H9 (cell line): ENCODE measurements around the gene TMEM181. TPM values are rescaled to one million over a fixed set of nuclear protein-coding genes. Genes with fewer than 3 reads are reported as not detected.

Source experiments
- DNase-seq: peaks from one replicate; pipeline ENCODE4 v3.0.0-alpha.2; 2017
- H2AFZ ChIP-seq: one replicate; pipeline ENCODE4 v1.6.1; 2013; ENCODE audit warnings: mild to moderate bottlenecking, low read length, control low read depth, moderate library complexity
- H2AK5ac ChIP-seq: 2 replicates; pipeline ENCODE4 v1.6.1; 2013; ENCODE audit warnings: low read length, control low read depth, mixed read lengths; ENCODE audit not compliant: insufficient read length
- H2BK120ac ChIP-seq: one replicate; pipeline ENCODE4 v1.6.1; 2013; ENCODE audit warnings: low read depth, mild to moderate bottlenecking, low read length, control low read depth, inconsistent platforms; ENCODE audit not compliant: poor library complexity, severe bottlenecking
- H2BK12ac ChIP-seq: 2 replicates; pipeline ENCODE4 v1.6.1; 2013; ENCODE audit warnings: low read length, control low read depth, mixed read lengths, low read depth; ENCODE audit not compliant: insufficient read length
- H2BK15ac ChIP-seq: 2 replicates; pipeline ENCODE4 v1.6.1; 2013; ENCODE audit warnings: low read depth, low read length, control low read depth
- H2BK20ac ChIP-seq: one replicate; pipeline ENCODE4 v1.6.1; 2013; ENCODE audit warnings: low read depth, mild to moderate bottlenecking, low read length, control low read depth, inconsistent platforms; ENCODE audit not compliant: poor library complexity, severe bottlenecking
- H2BK5ac ChIP-seq: 2 replicates; pipeline ENCODE4 v1.6.1; 2013; ENCODE audit warnings: low read length, control low read depth, mixed read lengths; ENCODE audit not compliant: insufficient read length
- H3K14ac ChIP-seq: 2 replicates; pipeline ENCODE4 v1.6.1; 2013; ENCODE audit warnings: low read length, control low read depth; ENCODE audit not compliant: insufficient read depth
- H3K18ac ChIP-seq: 2 replicates; pipeline ENCODE4 v1.6.1; 2013; ENCODE audit warnings: low read depth, mild to moderate bottlenecking, mixed read lengths, low read length, control low read depth; ENCODE audit not compliant: insufficient read length
- H3K23ac ChIP-seq: 2 replicates; pipeline ENCODE4 v1.6.1; 2013; ENCODE audit warnings: low read length, control low read depth, mixed read lengths, low read depth; ENCODE audit not compliant: insufficient read length
- H3K23me2 ChIP-seq: 2 replicates; pipeline ENCODE4 v1.6.1; 2013; ENCODE audit warnings: low read depth, mild to moderate bottlenecking, mixed read lengths, low read length, control low read depth; ENCODE audit not compliant: insufficient read length, poor library complexity, severe bottlenecking
- H3K27ac ChIP-seq: 2 replicates; pipeline ENCODE4 v1.5.1; 2013; ENCODE audit warnings: low read length, control low read depth, mixed read lengths, low read depth; ENCODE audit not compliant: insufficient read length
- H3K27me3 ChIP-seq: 2 replicates; pipeline ENCODE4 v1.6.1; 2013; ENCODE audit warnings: low read length, control low read depth, inconsistent platforms; ENCODE audit not compliant: insufficient read depth
- H3K4ac ChIP-seq: 2 replicates; pipeline ENCODE4 v1.6.1; 2013; ENCODE audit warnings: low read depth, mild to moderate bottlenecking, control low read depth, inconsistent platforms, low read length, moderate library complexity
- H3K4me1 ChIP-seq: 2 replicates; pipeline ENCODE4 v1.6.1; 2013; ENCODE audit warnings: low read length, control low read depth, inconsistent platforms; ENCODE audit not compliant: insufficient read depth
- H3K4me2 ChIP-seq: 2 replicates; pipeline ENCODE4 v1.6.1; 2013; ENCODE audit warnings: low read length, control low read depth, mixed read lengths; ENCODE audit not compliant: insufficient read length, insufficient read depth
- H3K56ac ChIP-seq: 2 replicates; pipeline ENCODE4 v1.6.1; 2013; ENCODE audit warnings: low read depth, mild to moderate bottlenecking, mixed read lengths, low read length, control low read depth; ENCODE audit not compliant: insufficient read length
- H3K79me1 ChIP-seq: 2 replicates; pipeline ENCODE4 v1.6.1; 2013; ENCODE audit warnings: low read depth, mild to moderate bottlenecking, moderate library complexity, low read length, control low read depth, inconsistent platforms; ENCODE audit not compliant: insufficient read depth, poor library complexity, severe bottlenecking
- H3K79me2 ChIP-seq: 2 replicates; pipeline ENCODE4 v1.6.1; 2013; ENCODE audit warnings: low read length, control low read depth, inconsistent platforms; ENCODE audit not compliant: insufficient read depth
- H3K9ac ChIP-seq: 2 replicates; pipeline ENCODE4 v1.6.1; 2013; ENCODE audit warnings: low read length, control low read depth, mixed read lengths; ENCODE audit not compliant: insufficient read length; ENCODE audit errors: extremely low read depth
- H3K9me3 ChIP-seq: one replicate; pipeline ENCODE4 v1.6.1; 2013; ENCODE audit warnings: low read depth, low read length, inconsistent platforms; ENCODE audit not compliant: control insufficient read depth
- H3T11ph ChIP-seq: one replicate; pipeline ENCODE4 v1.6.1; 2013; ENCODE audit warnings: mild to moderate bottlenecking, low read length, control low read depth, inconsistent platforms
- H4K20me1 ChIP-seq: one replicate; pipeline ENCODE4 v1.6.1; 2013; ENCODE audit not compliant: control insufficient read depth, insufficient read length, insufficient read depth
- H4K5ac ChIP-seq: 2 replicates; pipeline ENCODE4 v1.6.1; 2013; ENCODE audit warnings: low read depth, mild to moderate bottlenecking, mixed read lengths, low read length, control low read depth; ENCODE audit not compliant: insufficient read length
- H4K8ac ChIP-seq: replicated peaks from 2 replicates; pipeline ENCODE4 v1.6.1; 2013; ENCODE audit warnings: low read length, control low read depth, mixed read lengths, low read depth; ENCODE audit not compliant: insufficient read length
- H4K91ac ChIP-seq: 2 replicates; pipeline ENCODE4 v1.6.1; 2013; ENCODE audit warnings: low read depth, mild to moderate bottlenecking, moderate library complexity, mixed read lengths, low read length, control low read depth; ENCODE audit not compliant: insufficient read length
- H3K27ac Mint-ChIP-seq, 3 experiments: 2 replicates in 2 of 3; 3 replicates in 1 of 3; pipeline ENCODE4 v1.8.0; 2020 to 2021; ENCODE audit warnings: mixed read lengths in 3 of 3, mild to moderate bottlenecking in 1 of 3, moderate library complexity in 1 of 3
- H3K27me3 Mint-ChIP-seq: 2 replicates; pipeline ENCODE4 v1.8.0; 2021; ENCODE audit warnings: low read depth, mild to moderate bottlenecking, moderate library complexity, mixed read lengths
- H3K36me3 Mint-ChIP-seq, 3 experiments: 2 replicates in 2 of 3; 3 replicates in 1 of 3; pipeline ENCODE4 v1.8.0; 2020 to 2021; ENCODE audit warnings: low read depth in 3 of 3, mixed read lengths in 3 of 3; ENCODE audit not compliant: insufficient read depth in 1 of 3
- H3K4me1 Mint-ChIP-seq, 2 experiments: 2 replicates each; pipeline ENCODE4 v1.8.0; 2020; ENCODE audit warnings: mixed read lengths in 2 of 2
- H3K4me3 Mint-ChIP-seq, 2 experiments: 2 replicates in 1 of 2; 3 replicates in 1 of 2; pipeline ENCODE4 v1.8.0; 2020 to 2021; ENCODE audit warnings: mild to moderate bottlenecking in 2 of 2, mixed read lengths in 2 of 2, moderate library complexity in 1 of 2
- H3K9me3 Mint-ChIP-seq, 2 experiments: 2 replicates in 1 of 2; 3 replicates in 1 of 2; pipeline ENCODE4 v1.8.0; 2020; ENCODE audit warnings: mild to moderate bottlenecking in 2 of 2, mixed read lengths in 2 of 2, moderate library complexity in 1 of 2
- CTCF ChIP-seq: fragments of 200-600 bp; sonication (generic); conservative IDR thresholded peaks from 3 replicates; pipeline ENCODE4 v1.8.0; 2021; ENCODE audit warnings: antibody characterized with exemption, mild to moderate bottlenecking
- WGBS: extraction: QIAGEN DNeasy Blood & Tissue Kit; methylation state at CpG from one replicate; pipeline ENCODE4 v1.1.7; 2013; ENCODE audit warnings: missing lambda C conversion rate, low lambda C conversion rate, mixed read lengths; ENCODE audit not compliant: insufficient read length; ENCODE audit errors: extremely low coverage; 5-methylcytosine and 5-hydroxymethylcytosine counted together
- total RNA-seq: library from RNA; stranded (reverse); gene quantifications from 2 replicates; pipeline ENCODE4 v1.2.1, GENCODE V29; 2021

Gene TMEM181
- total RNA-seq, 1 experiment from 2014 or later: 24.4 TPM

GRCh38 chr6:158648682-158649131 lies 88.8 kb downstream of the TMEM181 start:
- no peaks in the 10 kb centered on the region for H3K4me1 ChIP-seq
- no peak overlapping the region for H2BK5ac ChIP-seq
- Mint-ChIP-seq H3K27ac (no peak overlapping the region; a peak in 1 of 7 replicates), H3K4me3 (no peak overlapping the region), H3K36me3 (no peaks in the 10 kb centered on the region), H3K9me3 (no peaks in the 10 kb centered on the region), H3K4me1 (peaks cover 15 to 27% of the 10 kb centered on the region in 2 experiments), H3K27me3 (peaks cover 20% of the 10 kb centered on the region)
- H3K27me3 ChIP-seq: peaks cover 5% of the 10 kb centered on the region; the same call in 1 of the 2 replicates
- H2BK15ac ChIP-seq: no peak overlapping the region
- no peak overlapping the region for H3K4ac ChIP-seq
- H3K23me2 ChIP-seq: peaks cover 3% of the 10 kb centered on the region
- no peak overlapping the region for H2AK5ac ChIP-seq
- no peak overlapping the region for H3K23ac ChIP-seq
- H3T11ph ChIP-seq: no peak overlapping the region
- DNase-seq: no peak
- H3K79me1 ChIP-seq: no peaks in the 10 kb centered on the region
- H4K20me1 ChIP-seq: no peaks in the 10 kb centered on the region
- no peak overlapping the region for H3K4me2 ChIP-seq
- no peak overlapping the region for H2AFZ ChIP-seq
- no peak overlapping the region for H4K8ac ChIP-seq
- no peak overlapping the region for H3K14ac ChIP-seq
- no peak overlapping the region for H4K91ac ChIP-seq
- H3K56ac ChIP-seq: no peak overlapping the region
- no peak overlapping the region for H3K18ac ChIP-seq
- H2BK12ac ChIP-seq: no peak overlapping the region
- H3K9me3 ChIP-seq: no peaks in the 10 kb centered on the region
- H3K9ac ChIP-seq: no peak overlapping the region
- WGBS: no CpG with 5 or more reads among the region's 5 CpGs
- H3K79me2 ChIP-seq: no peaks in the 10 kb centered on the region; the same call in 1 of the 2 replicates
- H2BK20ac ChIP-seq: no peak overlapping the region
- no peak overlapping the region for H3K27ac ChIP-seq
- TF ChIP-seq CTCF: no peak
- H4K5ac ChIP-seq: no peak overlapping the region
- H2BK120ac ChIP-seq: no peak overlapping the region
